Neural cell (in vitro differentiated cells): Measurements from ENCODE around the gene HDDC3. TPM values are rescaled to one million over a fixed set of nuclear protein-coding genes. Genes with fewer than 3 reads are reported as not detected.
"Not testable (repeated sequence)": the region's sequence is repeated elsewhere in the genome, so short reads cannot be mapped to it uniquely, and the experiment has no call there.

Source experiments
- H2AFZ ChIP-seq: fragments of 200-600, 300-800 bp; sonication (generic), shearing (Covaris generic); 2 replicates; pipeline ENCODE4 v1.6.0; 2014; ENCODE audit warnings: low read depth, mild to moderate bottlenecking, antibody characterized with exemption, low read length, moderate library complexity
- H3F3A ChIP-seq: fragments of 200-600 bp; shearing (Covaris generic); 2 replicates; pipeline ENCODE4 v1.6.1; 2016; ENCODE audit warnings: mild to moderate bottlenecking, moderate library complexity, mixed read lengths, antibody characterized with exemption, low read length; ENCODE audit not compliant: insufficient read depth, poor library complexity, severe bottlenecking
- H3K27ac ChIP-seq: fragments of 200-600, 300-800 bp; sonication (generic), shearing (Covaris generic); 2 replicates; pipeline ENCODE4 v1.5.1; 2014; ENCODE audit warnings: mild to moderate bottlenecking, low read length, moderate library complexity
- H3K27me3 ChIP-seq: fragments of 300-800, 200-600 bp; sonication (generic), shearing (Covaris generic); 2 replicates; pipeline ENCODE4 v1.6.0; 2014; ENCODE audit warnings: mild to moderate bottlenecking, low read depth, low read length, moderate library complexity; ENCODE audit not compliant: insufficient read depth
- H3K36me3 ChIP-seq: fragments of 300-800, 200-600 bp; sonication (generic), shearing (Covaris generic); 2 replicates; pipeline ENCODE4 v1.5.1; 2014; ENCODE audit warnings: mild to moderate bottlenecking, antibody characterized with exemption, low read length, moderate library complexity; ENCODE audit not compliant: insufficient read depth
- H3K4me2 ChIP-seq: fragments of 300-800, 200-600 bp; sonication (generic), shearing (Covaris generic); 2 replicates; pipeline ENCODE4 v1.6.0; 2014; ENCODE audit warnings: mild to moderate bottlenecking, low read length
- H3K4me3 ChIP-seq: fragments of 300-800, 200-600 bp; sonication (generic), shearing (Covaris generic); 2 replicates; pipeline ENCODE4 v1.5.1; 2014; ENCODE audit warnings: mild to moderate bottlenecking, low read length, moderate library complexity
- H3K79me2 ChIP-seq: fragments of 200-600 bp; shearing (Covaris generic); replicated peaks from 2 replicates; pipeline ENCODE4 v1.6.0; 2014; ENCODE audit warnings: mild to moderate bottlenecking, low read length, moderate library complexity; ENCODE audit not compliant: insufficient read depth
- H3K9ac ChIP-seq: fragments of 300-800, 200-600 bp; sonication (generic), shearing (Covaris generic); 2 replicates; pipeline ENCODE4 v1.6.1; 2016; ENCODE audit warnings: mild to moderate bottlenecking, low read length, mixed read lengths
- H3K9me2 ChIP-seq: fragments of 200-600 bp; shearing (Covaris generic); 2 replicates; pipeline ENCODE4 v1.6.1; 2016; ENCODE audit warnings: mild to moderate bottlenecking, low read length, mixed read lengths; ENCODE audit not compliant: insufficient read depth
- H3K9me3 ChIP-seq: fragments of 200-600, 300-800 bp; sonication (generic), shearing (Covaris generic); 2 replicates; pipeline ENCODE4 v1.6.1; 2016; ENCODE audit warnings: mild to moderate bottlenecking, mixed run types, low read length, moderate library complexity, mixed read lengths
- H4K20me1 ChIP-seq: fragments of 200-600 bp; shearing (Covaris generic); 2 replicates; pipeline ENCODE4 v1.6.1; 2016; ENCODE audit warnings: mild to moderate bottlenecking, mixed run types; ENCODE audit not compliant: insufficient read depth
- EP300 ChIP-seq: fragments of 450-650 bp; conservative IDR thresholded peaks from 2 replicates; pipeline ENCODE4 v1.6.1; 2014; ENCODE audit warnings: antibody characterized with exemption, mild to moderate bottlenecking, moderate library complexity; ENCODE audit not compliant: poor library complexity, severe bottlenecking
- EZH2 ChIP-seq: fragments of 200-600, 300-800 bp; shearing (Covaris generic), sonication (generic); IDR thresholded peaks from 2 replicates; pipeline ENCODE4 v1.6.1; 2014; ENCODE audit warnings: antibody characterized with exemption, low read length, borderline replicate concordance, mild to moderate bottlenecking; ENCODE audit not compliant: insufficient read depth, poor library complexity, severe bottlenecking
- MXI1 ChIP-seq: fragments of 450-650 bp; conservative IDR thresholded peaks from 2 replicates; pipeline ENCODE4 v1.6.1; 2014; ENCODE audit warnings: antibody characterized with exemption, mild to moderate bottlenecking; ENCODE audit not compliant: poor library complexity, severe bottlenecking
- POLR2AphosphoS5 ChIP-seq: IDR thresholded peaks from 2 replicates; pipeline ENCODE4 v1.6.1; 2012
- SMC3 ChIP-seq: fragments of 450-650 bp; conservative IDR thresholded peaks from 2 replicates; pipeline ENCODE4 v1.6.1; 2014; ENCODE audit warnings: antibody characterized with exemption, mild to moderate bottlenecking, moderate library complexity; ENCODE audit not compliant: poor library complexity
- TAF1 ChIP-seq: IDR thresholded peaks from 2 replicates; pipeline ENCODE4 v1.6.1; 2012; ENCODE audit warnings: low read depth
- polyA plus RNA-seq: library from polyadenylated mRNA; depleted of rRNA; stranded (reverse); fragments of >200 nt; gene quantifications from 2 replicates; pipeline ENCODE4 v1.2.3, GENCODE V29; 2014
- TF ChIP-seq, protein P1 (sequence below): IDR thresholded peaks from 2 replicates; pipeline ENCODE4 v1.6.1; 2012; ENCODE audit warnings: borderline replicate concordance

HDDC3 gene
- polyA plus RNA-seq, 1 donor from 2014 or later: 20.1 TPM

DNA sequence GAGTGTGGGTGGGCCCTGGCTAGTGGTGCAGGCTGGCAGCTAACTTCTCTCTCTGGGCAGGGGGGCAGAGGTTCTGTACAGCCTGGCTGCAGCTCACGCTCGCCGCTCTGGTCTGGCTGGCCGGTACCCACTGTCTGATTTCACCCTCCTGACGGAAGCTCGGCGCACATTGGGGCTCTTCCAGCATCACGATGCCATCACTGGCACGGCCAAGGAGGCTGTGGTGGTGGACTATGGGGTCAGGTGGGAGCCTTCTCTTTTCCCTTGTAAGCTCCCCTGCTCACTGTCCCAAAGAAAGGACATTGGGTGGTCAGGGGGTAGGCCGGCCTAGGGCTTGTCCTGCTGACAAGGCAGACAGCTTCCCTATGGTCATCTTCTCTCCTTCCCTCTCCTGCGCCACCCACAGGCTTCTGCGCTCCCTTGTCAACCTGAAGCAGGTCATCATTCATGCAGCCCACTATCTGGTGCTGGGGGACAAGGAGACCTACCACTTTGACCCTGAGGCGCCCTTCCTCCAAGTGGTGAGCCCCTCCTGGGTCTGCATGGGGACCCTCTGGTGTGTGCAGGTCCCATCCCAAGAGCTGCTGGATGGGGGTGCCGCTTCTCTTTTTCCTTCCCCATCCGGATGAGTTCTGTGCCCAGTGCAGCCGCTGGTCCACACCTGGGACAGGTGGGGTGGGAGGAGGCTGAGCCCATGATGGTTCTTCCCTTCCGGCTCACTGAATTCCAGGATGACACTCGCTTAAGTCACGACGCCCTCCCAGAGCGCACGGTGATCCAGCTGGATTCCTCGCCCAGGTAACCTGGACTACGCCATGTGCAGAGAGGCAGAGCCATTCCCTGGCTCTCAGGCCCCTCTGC, 21.7 kb downstream of the HDDC3 start:
- H3K27ac ChIP-seq: no peak overlapping the region
- no peaks in the 10 kb centered on the region for H3K79me2 ChIP-seq
- H3K36me3 ChIP-seq: peaks cover 3% of the 10 kb centered on the region
- H3K9me2 ChIP-seq: no peaks in the 10 kb centered on the region
- no peaks in the 10 kb centered on the region for H4K20me1 ChIP-seq
- H3K9ac ChIP-seq: no peak overlapping the region
- no peak for TF ChIP-seq EP300
- no peaks in the 10 kb centered on the region for H3F3A ChIP-seq
- H3K4me2 ChIP-seq: no peak overlapping the region
- H3K27me3 ChIP-seq: no peaks in the 10 kb centered on the region
- no peak overlapping the region for H2AFZ ChIP-seq
- H3K9me3 ChIP-seq: no peaks in the 10 kb centered on the region
- H3K4me3 ChIP-seq: no peak overlapping the region

DNA sequence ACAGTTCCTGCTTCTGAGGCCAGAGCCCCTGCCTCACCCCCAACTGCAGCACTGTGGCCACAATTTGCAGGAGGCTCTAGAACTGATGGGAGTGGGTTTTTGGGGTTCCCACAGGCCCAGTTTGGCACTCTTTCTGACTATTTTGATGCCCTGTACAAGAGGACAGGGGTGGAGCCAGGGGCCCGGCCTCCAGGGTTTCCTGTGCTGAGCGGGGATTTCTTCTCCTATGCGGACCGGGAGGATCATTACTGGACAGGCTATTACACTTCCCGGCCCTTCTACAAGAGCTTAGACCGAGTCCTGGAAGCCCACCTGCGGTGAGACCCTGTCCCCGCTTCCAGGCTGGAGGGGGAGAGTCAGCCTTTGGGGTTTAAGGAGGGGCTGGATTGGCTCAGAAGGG, 22.4 kb downstream of the HDDC3 start:
- H4K20me1 ChIP-seq: no peaks in the 10 kb centered on the region
- no peaks in the 10 kb centered on the region for H3K79me2 ChIP-seq
- no peaks in the 10 kb centered on the region for H3F3A ChIP-seq
- H3K4me2 ChIP-seq: no peak overlapping the region
- H2AFZ ChIP-seq: no peak overlapping the region
- no peaks in the 10 kb centered on the region for H3K27me3 ChIP-seq
- no peaks in the 10 kb centered on the region for H3K9me2 ChIP-seq
- no peak overlapping the region for H3K27ac ChIP-seq
- no peak overlapping the region for H3K4me3 ChIP-seq
- H3K9me3 ChIP-seq: no peaks in the 10 kb centered on the region
- TF ChIP-seq, protein P1, sequence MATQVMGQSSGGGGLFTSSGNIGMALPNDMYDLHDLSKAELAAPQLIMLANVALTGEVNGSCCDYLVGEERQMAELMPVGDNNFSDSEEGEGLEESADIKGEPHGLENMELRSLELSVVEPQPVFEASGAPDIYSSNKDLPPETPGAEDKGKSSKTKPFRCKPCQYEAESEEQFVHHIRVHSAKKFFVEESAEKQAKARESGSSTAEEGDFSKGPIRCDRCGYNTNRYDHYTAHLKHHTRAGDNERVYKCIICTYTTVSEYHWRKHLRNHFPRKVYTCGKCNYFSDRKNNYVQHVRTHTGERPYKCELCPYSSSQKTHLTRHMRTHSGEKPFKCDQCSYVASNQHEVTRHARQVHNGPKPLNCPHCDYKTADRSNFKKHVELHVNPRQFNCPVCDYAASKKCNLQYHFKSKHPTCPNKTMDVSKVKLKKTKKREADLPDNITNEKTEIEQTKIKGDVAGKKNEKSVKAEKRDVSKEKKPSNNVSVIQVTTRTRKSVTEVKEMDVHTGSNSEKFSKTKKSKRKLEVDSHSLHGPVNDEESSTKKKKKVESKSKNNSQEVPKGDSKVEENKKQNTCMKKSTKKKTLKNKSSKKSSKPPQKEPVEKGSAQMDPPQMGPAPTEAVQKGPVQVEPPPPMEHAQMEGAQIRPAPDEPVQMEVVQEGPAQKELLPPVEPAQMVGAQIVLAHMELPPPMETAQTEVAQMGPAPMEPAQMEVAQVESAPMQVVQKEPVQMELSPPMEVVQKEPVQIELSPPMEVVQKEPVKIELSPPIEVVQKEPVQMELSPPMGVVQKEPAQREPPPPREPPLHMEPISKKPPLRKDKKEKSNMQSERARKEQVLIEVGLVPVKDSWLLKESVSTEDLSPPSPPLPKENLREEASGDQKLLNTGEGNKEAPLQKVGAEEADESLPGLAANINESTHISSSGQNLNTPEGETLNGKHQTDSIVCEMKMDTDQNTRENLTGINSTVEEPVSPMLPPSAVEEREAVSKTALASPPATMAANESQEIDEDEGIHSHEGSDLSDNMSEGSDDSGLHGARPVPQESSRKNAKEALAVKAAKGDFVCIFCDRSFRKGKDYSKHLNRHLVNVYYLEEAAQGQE: no peak
- TF ChIP-seq SMC3 (no peak), POLR2AphosphoS5 (no peak), TAF1 (no peak), EP300 (no peak), MXI1 (no peak), EZH2 (no peak)
- peaks cover 7% of the 10 kb centered on the region for H3K36me3 ChIP-seq
- no peak overlapping the region for H3K9ac ChIP-seq

DNA sequence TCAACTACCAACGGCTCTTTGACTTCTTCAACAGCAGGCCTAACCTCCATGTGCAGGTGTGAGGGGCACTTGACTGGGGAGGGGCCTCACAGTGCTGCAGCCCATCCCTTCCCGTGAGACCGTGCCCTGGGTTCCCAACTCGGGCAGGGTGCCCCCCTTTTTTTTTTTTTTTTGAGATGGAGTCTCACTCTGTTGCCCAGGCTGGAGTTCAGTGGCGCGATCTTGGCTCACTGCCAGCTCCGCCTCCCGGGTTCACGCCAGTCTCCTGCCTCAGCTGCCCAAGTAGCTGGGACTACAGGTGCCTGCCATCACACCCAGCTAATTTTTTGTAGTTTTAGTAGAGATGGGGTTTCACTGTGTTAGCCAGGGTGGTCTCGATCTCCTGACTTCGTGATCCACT, 22.9 kb downstream of the HDDC3 start:
- H3K9me2 ChIP-seq, H3F3A ChIP-seq, H2AFZ ChIP-seq, H3K36me3 ChIP-seq, H3K4me2 ChIP-seq, H3K27ac ChIP-seq, H3K9me3 ChIP-seq, H3K4me3 ChIP-seq, H3K27me3 ChIP-seq, H3K79me2 ChIP-seq, H4K20me1 ChIP-seq, H3K9ac ChIP-seq: not testable (repeated sequence)
